ENCODE data around the gene PPP2R2D. TPM values are rescaled to one million over a fixed set of nuclear protein-coding genes. Genes with fewer than 3 reads are reported as not detected.

Gene PPP2R2D
- total RNA-seq, 1 experiment from 2014 or later: 40.3 TPM

- Histone ChIP-seq H3F3A (ENCODE audit: low read length, unreplicated experiment) (no peaks in the 10 kb centered on the region), H3K36me3 (ENCODE audit: low read depth, low read length) (no peaks in the 10 kb centered on the region), H3K4me2 (ENCODE audit: low read length) (no peak overlapping the region), H3K4me1 (ENCODE audit: insufficient read depth, low read length) (peaks cover 16% of the 10 kb centered on the region), H3K79me2 (ENCODE audit: low read length) (no peaks in the 10 kb centered on the region), H3K9ac (ENCODE audit: low read length) (no peak overlapping the region), H3K27me3 (ENCODE audit: low read length) (no peaks in the 10 kb centered on the region), H4K20me1 (ENCODE audit: low read length) (no peaks in the 10 kb centered on the region), H3K4me3 (ENCODE audit: low read length) (no peak overlapping the region), H3K9me2 (replicated peaks; ENCODE audit: low read length) (no peaks in the 10 kb centered on the region), H3K9me3 (ENCODE audit: low read length) (no peaks in the 10 kb centered on the region), H3K27ac (ENCODE audit: low read length) (no peak overlapping the region), H2AFZ (ENCODE audit: low read length) (no peak overlapping the region)
- TF ChIP-seq EZH2phosphoT487 (IDR thresholded peaks at IDR 0.05; ENCODE audit: borderline replicate concordance, low read length): no peak
- TF ChIP-seq CTCF (conservative IDR thresholded peaks at IDR 0.05; ENCODE audit: low read depth, low read length): no peak
- TF ChIP-seq EZH2 (IDR thresholded peaks at IDR 0.05; ENCODE audit: low read length, unreplicated experiment): no peak
- no peak for DNase-seq
- intact Hi-C loops (cut with micrococcal nuclease): loop anchor here (5.0 kb wide), 1 partner anchor 93 kb away; the partner anchor contains the start of gene BNIP3
- no TSS peak for BruUV-seq (replicated peaks)
- ChIA-PET POLR2A (ENCODE audit: unreplicated experiment) (no interaction called here), CTCF (no interaction called here)
- no peak for ATAC-seq
These were observed 11.1 kb upstream of the PPP2R2D start for GRCh38 chr10:131889755-131890154.

- no peak for ATAC-seq
- DNase-seq: no peak
- TF ChIP-seq CTCF (conservative IDR thresholded peaks at IDR 0.05; ENCODE audit: low read depth, low read length): no peak
- TF ChIP-seq EZH2 (IDR thresholded peaks at IDR 0.05; ENCODE audit: low read length, unreplicated experiment): no peak
- no peak for TF ChIP-seq EZH2phosphoT487 (IDR thresholded peaks at IDR 0.05; ENCODE audit: borderline replicate concordance, low read length)
- intact Hi-C loops (cut with micrococcal nuclease): no loop called here
- no peak overlapping the region for H3K9ac ChIP-seq (ENCODE audit: low read length)
- POLR2A ChIA-PET (ENCODE audit: unreplicated experiment): no interaction called here
- H3K27ac ChIP-seq (ENCODE audit: low read length): no peak overlapping the region
- H3K4me3 ChIP-seq (ENCODE audit: low read length): no peak overlapping the region
- no peak overlapping the region for H2AFZ ChIP-seq (ENCODE audit: low read length)
- no peaks in the 10 kb centered on the region for H3K36me3 ChIP-seq (ENCODE audit: low read depth, low read length)
- H3K4me2 ChIP-seq (ENCODE audit: low read length): no peak overlapping the region
- BruUV-seq (replicated peaks): no TSS peak
- peaks cover 14% of the 10 kb centered on the region for H3K4me1 ChIP-seq (ENCODE audit: insufficient read depth, low read length)
- H3F3A ChIP-seq (ENCODE audit: low read length, unreplicated experiment): no peaks in the 10 kb centered on the region
- no peaks in the 10 kb centered on the region for H4K20me1 ChIP-seq (ENCODE audit: low read length)
- no peaks in the 10 kb centered on the region for H3K9me3 ChIP-seq (ENCODE audit: low read length)
- H3K9me2 ChIP-seq (replicated peaks; ENCODE audit: low read length): no peaks in the 10 kb centered on the region
- H3K27me3 ChIP-seq (ENCODE audit: low read length): no peaks in the 10 kb centered on the region
- H3K79me2 ChIP-seq (ENCODE audit: low read length): no peaks in the 10 kb centered on the region
- CTCF ChIA-PET: no interaction called here
These were observed 10.3 kb upstream of the PPP2R2D start for GRCh38 chr10:131890276-131891195.

Measured in PC-3 (cell line).